Neural progenitor cell (in vitro differentiated cells): ENCODE measurements around the gene BRSK2. TPM values are rescaled to one million over a fixed set of nuclear protein-coding genes. Genes with fewer than 3 reads are reported as not detected.

Source experiments
- DNase-seq: peaks from one replicate; pipeline ENCODE4 v3.0.0-alpha.2; 2016; ENCODE audit warnings: low spot score
- H2AFZ ChIP-seq: fragments of 200-600 bp; sonication (generic); replicated peaks from 2 replicates; pipeline ENCODE4 v1.6.1; 2016; ENCODE audit warnings: antibody characterized with exemption
- H3F3A ChIP-seq: fragments of 200-600 bp; sonication (generic); 2 replicates; pipeline ENCODE4 v1.6.1; 2016; ENCODE audit warnings: antibody characterized with exemption, low read depth
- H3K27ac ChIP-seq: fragments of 200-600 bp; sonication (generic); 2 replicates; pipeline ENCODE4 v1.5.1; 2016; ENCODE audit warnings: mild to moderate bottlenecking
- H3K27me3 ChIP-seq: fragments of 200-600 bp; sonication (generic); 2 replicates; pipeline ENCODE4 v1.6.1; 2016; ENCODE audit warnings: mild to moderate bottlenecking, moderate library complexity
- H3K36me3 ChIP-seq: fragments of 200-600 bp; sonication (generic); 2 replicates; pipeline ENCODE4 v1.5.1; 2016
- H3K4me1 ChIP-seq: fragments of 200-600 bp; sonication (generic); 2 replicates; pipeline ENCODE4 v1.6.1; 2016; ENCODE audit warnings: mixed run types
- H3K4me2 ChIP-seq: fragments of 200-600 bp; sonication (generic); 2 replicates; pipeline ENCODE4 v1.6.1; 2016
- H3K4me3 ChIP-seq: fragments of 200-600 bp; sonication (generic); 2 replicates; pipeline ENCODE4 v1.5.1; 2016
- H3K79me2 ChIP-seq: fragments of 200-600 bp; sonication (generic); 2 replicates; pipeline ENCODE4 v1.6.1; 2016; ENCODE audit warnings: low read depth
- H3K9ac ChIP-seq: fragments of 200-600 bp; sonication (generic); 2 replicates; pipeline ENCODE4 v1.6.1; 2016
- H3K9me3 ChIP-seq: fragments of 200-600 bp; sonication (generic); 2 replicates; pipeline ENCODE4 v1.5.1; 2016; ENCODE audit warnings: low read depth
- H4K20me1 ChIP-seq: fragments of 200-600 bp; sonication (generic); 2 replicates; pipeline ENCODE4 v1.6.1; 2016; ENCODE audit warnings: low read depth
- H3K27ac Mint-ChIP-seq: 3 replicates; pipeline ENCODE4 v1.8.0; 2021; ENCODE audit warnings: mixed read lengths
- H3K27me3 Mint-ChIP-seq: 2 replicates; pipeline ENCODE4 v1.8.0; 2022; ENCODE audit warnings: low read depth, mild to moderate bottlenecking, inconsistent platforms, moderate library complexity, mixed read lengths; ENCODE audit not compliant: insufficient read depth
- H3K36me3 Mint-ChIP-seq: 3 replicates; pipeline ENCODE4 v1.8.0; 2021; ENCODE audit warnings: mixed read lengths
- H3K4me1 Mint-ChIP-seq: 3 replicates; pipeline ENCODE4 v1.8.0; 2021; ENCODE audit warnings: mixed read lengths
- H3K4me3 Mint-ChIP-seq: 3 replicates; pipeline ENCODE4 v1.8.0; 2021; ENCODE audit warnings: mild to moderate bottlenecking, moderate library complexity, mixed read lengths
- H3K9me3 Mint-ChIP-seq: 3 replicates; pipeline ENCODE4 v1.8.0; 2020; ENCODE audit warnings: mixed read lengths
- EZH2 ChIP-seq: fragments of 200-600 bp; sonication (generic); IDR thresholded peaks from 2 replicates; pipeline ENCODE4 v1.6.1; 2017; ENCODE audit warnings: antibody characterized with exemption, mild to moderate bottlenecking, moderate library complexity
- EZH2phosphoT487 ChIP-seq: fragments of 200-600 bp; sonication (generic); IDR thresholded peaks from 2 replicates; pipeline ENCODE4 v1.6.1; 2017; ENCODE audit warnings: antibody characterized with exemption
- total RNA-seq: library from RNA; depleted of rRNA; stranded (reverse); fragments of >200 nt; gene quantifications from 2 replicates; pipeline ENCODE4 v1.2.3, GENCODE V29; 2015; ENCODE audit warnings: low replicate concordance
- TF ChIP-seq, protein P1 (sequence below): fragments of 200-600 bp; sonication (generic); IDR thresholded peaks from 2 replicates; pipeline ENCODE4 v1.5.1; 2017; ENCODE audit warnings: antibody characterized with exemption, mild to moderate bottlenecking

Gene BRSK2
- total RNA-seq, 1 donor from 2014 or later = 8.2 TPM

DNA sequence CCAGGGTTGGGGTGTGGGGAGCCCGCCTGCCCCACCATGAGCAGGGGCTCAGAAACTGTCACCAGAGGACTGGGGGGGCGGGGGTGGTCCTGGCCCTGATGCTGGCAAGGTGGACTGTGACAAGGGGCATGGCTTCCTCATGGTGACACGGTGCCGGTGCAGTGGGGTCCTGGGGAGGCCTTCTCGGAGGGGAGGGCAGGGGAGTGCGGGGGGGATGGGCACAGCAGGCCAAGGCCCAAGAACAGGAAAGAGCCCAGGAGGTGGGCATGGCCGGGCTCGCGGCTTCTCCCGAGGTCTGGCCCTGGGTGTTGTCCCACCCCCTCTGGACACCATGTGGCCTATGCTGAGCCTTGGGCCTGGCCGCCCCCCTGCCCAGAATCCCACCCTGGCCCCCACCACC lies 49.6 kb downstream of the BRSK2 start:
- Histone ChIP-seq H3F3A (peaks cover 2% of the 10 kb centered on the region), H3K9ac (no peak overlapping the region), H3K36me3 (no peaks in the 10 kb centered on the region), H3K9me3 (no peaks in the 10 kb centered on the region), H3K4me2 (no peak overlapping the region), H3K4me3 (no peak overlapping the region), H3K4me1 (peaks cover 8% of the 10 kb centered on the region), H3K27ac (no peak overlapping the region), H3K27me3 (no peaks in the 10 kb centered on the region), H2AFZ (no peak overlapping the region), H3K79me2 (no peaks in the 10 kb centered on the region), H4K20me1 (peaks cover 25% of the 10 kb centered on the region)
- H3K4me1 Mint-ChIP-seq = no peaks in the 10 kb centered on the region
- TF ChIP-seq EZH2 (no peak), EZH2phosphoT487 (no peak)
- TF ChIP-seq, protein P1, sequence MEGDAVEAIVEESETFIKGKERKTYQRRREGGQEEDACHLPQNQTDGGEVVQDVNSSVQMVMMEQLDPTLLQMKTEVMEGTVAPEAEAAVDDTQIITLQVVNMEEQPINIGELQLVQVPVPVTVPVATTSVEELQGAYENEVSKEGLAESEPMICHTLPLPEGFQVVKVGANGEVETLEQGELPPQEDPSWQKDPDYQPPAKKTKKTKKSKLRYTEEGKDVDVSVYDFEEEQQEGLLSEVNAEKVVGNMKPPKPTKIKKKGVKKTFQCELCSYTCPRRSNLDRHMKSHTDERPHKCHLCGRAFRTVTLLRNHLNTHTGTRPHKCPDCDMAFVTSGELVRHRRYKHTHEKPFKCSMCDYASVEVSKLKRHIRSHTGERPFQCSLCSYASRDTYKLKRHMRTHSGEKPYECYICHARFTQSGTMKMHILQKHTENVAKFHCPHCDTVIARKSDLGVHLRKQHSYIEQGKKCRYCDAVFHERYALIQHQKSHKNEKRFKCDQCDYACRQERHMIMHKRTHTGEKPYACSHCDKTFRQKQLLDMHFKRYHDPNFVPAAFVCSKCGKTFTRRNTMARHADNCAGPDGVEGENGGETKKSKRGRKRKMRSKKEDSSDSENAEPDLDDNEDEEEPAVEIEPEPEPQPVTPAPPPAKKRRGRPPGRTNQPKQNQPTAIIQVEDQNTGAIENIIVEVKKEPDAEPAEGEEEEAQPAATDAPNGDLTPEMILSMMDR = no peak
- no peak overlapping the region for H3K27ac Mint-ChIP-seq
- no peak overlapping the region for H3K4me3 Mint-ChIP-seq
- no peaks in the 10 kb centered on the region for H3K36me3 Mint-ChIP-seq
- DNase-seq = no peak
- no peaks in the 10 kb centered on the region for H3K9me3 Mint-ChIP-seq
- H3K27me3 Mint-ChIP-seq = no peaks in the 10 kb centered on the region

DNA sequence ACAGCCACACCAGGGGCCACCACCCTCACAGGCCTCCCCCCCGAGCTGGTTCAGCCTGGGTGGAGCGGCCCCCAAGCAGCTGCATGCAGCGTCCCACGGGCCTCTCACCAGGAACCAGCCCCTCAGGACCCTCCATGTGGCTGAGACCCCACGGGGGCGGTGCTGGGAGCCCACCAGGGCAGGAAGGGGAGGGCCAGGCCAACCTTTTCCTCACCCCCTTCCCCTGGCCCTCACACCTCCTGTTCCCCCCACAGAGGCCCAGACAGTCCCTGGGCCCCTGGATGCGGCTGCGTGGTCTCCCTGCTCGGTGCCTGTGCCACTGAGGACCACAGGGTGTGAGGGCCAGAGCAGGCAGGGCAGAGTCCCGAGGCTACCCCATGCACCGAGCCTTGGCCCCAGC lies 50.3 kb downstream of the BRSK2 start:
- Mint-ChIP-seq H3K4me1 (no peaks in the 10 kb centered on the region), H3K36me3 (no peaks in the 10 kb centered on the region), H3K27ac (no peak overlapping the region), H3K4me3 (no peak overlapping the region), H3K27me3 (no peaks in the 10 kb centered on the region), H3K9me3 (no peaks in the 10 kb centered on the region)
- H3K27me3 ChIP-seq = no peaks in the 10 kb centered on the region
- H3K4me1 ChIP-seq = peaks cover 8% of the 10 kb centered on the region
- H3K27ac ChIP-seq = no peak overlapping the region
- DNase-seq = no peak
- H3K36me3 ChIP-seq = no peaks in the 10 kb centered on the region
- TF ChIP-seq EZH2 (no peak), EZH2phosphoT487 (no peak)
- TF ChIP-seq, protein P1 = no peak
- no peak overlapping the region for H2AFZ ChIP-seq
- H3K9ac ChIP-seq = no peak overlapping the region
- H3K9me3 ChIP-seq = no peaks in the 10 kb centered on the region
- H3K4me2 ChIP-seq = no peak overlapping the region
- peaks cover 19% of the 10 kb centered on the region for H4K20me1 ChIP-seq
- no peaks in the 10 kb centered on the region for H3K79me2 ChIP-seq
- H3F3A ChIP-seq = peaks cover 2% of the 10 kb centered on the region
- H3K4me3 ChIP-seq = no peak overlapping the region

DNA sequence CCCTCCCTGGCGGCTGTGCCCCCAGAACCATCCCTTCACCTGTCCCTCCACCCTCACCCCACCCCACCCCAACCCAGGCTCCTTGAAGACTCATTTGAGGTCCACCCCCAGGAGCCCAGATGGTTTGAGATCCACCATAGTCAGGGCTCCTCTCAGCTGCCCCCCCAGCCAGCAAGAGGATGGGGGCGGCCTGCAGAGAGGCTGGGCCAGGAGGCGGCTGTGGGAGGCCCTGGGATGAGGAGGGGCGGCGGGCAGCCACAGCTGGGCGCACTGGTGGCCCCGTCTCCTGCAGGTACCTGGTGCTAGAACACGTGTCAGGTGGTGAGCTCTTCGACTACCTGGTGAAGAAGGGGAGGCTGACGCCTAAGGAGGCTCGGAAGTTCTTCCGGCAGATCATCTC lies 50.8 kb downstream of the BRSK2 start:
- H2AFZ ChIP-seq = no peak overlapping the region
- no peak overlapping the region for H3K27ac ChIP-seq
- Mint-ChIP-seq H3K9me3 (no peaks in the 10 kb centered on the region), H3K27ac (no peak overlapping the region), H3K4me1 (no peaks in the 10 kb centered on the region), H3K27me3 (no peaks in the 10 kb centered on the region), H3K4me3 (no peak overlapping the region), H3K36me3 (no peaks in the 10 kb centered on the region)
- H3F3A ChIP-seq = peaks cover 2% of the 10 kb centered on the region
- no peak overlapping the region for H3K4me3 ChIP-seq
- TF ChIP-seq, protein P1 = no peak
- TF ChIP-seq EZH2phosphoT487 (no peak), EZH2 (no peak)
- no peaks in the 10 kb centered on the region for H3K27me3 ChIP-seq
- no peak for DNase-seq
- H3K9ac ChIP-seq = no peak overlapping the region
- peaks cover 8% of the 10 kb centered on the region for H3K4me1 ChIP-seq
- peaks cover 18% of the 10 kb centered on the region for H4K20me1 ChIP-seq
- no peak overlapping the region for H3K4me2 ChIP-seq
- no peaks in the 10 kb centered on the region for H3K36me3 ChIP-seq
- H3K79me2 ChIP-seq = no peaks in the 10 kb centered on the region
- H3K9me3 ChIP-seq = no peaks in the 10 kb centered on the region
